Measurements from ENCODE around the gene HLA-DOA.

- TF ChIP-seq, protein P1, sequence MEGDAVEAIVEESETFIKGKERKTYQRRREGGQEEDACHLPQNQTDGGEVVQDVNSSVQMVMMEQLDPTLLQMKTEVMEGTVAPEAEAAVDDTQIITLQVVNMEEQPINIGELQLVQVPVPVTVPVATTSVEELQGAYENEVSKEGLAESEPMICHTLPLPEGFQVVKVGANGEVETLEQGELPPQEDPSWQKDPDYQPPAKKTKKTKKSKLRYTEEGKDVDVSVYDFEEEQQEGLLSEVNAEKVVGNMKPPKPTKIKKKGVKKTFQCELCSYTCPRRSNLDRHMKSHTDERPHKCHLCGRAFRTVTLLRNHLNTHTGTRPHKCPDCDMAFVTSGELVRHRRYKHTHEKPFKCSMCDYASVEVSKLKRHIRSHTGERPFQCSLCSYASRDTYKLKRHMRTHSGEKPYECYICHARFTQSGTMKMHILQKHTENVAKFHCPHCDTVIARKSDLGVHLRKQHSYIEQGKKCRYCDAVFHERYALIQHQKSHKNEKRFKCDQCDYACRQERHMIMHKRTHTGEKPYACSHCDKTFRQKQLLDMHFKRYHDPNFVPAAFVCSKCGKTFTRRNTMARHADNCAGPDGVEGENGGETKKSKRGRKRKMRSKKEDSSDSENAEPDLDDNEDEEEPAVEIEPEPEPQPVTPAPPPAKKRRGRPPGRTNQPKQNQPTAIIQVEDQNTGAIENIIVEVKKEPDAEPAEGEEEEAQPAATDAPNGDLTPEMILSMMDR (IDR thresholded peaks at IDR 0.05): no peak
- no peak for TF ChIP-seq POLR2A (IDR thresholded peaks at IDR 0.05)
These were observed at the start of gene HLA-DOA for GRCh38 chr6:33008944-33009861.
